Thyroid gland (tissue), 4 donors: ENCODE results near the gene GPLD1. TPM values are rescaled to one million over a fixed set of nuclear protein-coding genes. Genes with fewer than 3 reads are reported as not detected.

Experiments
- DNase-seq, 2 donors: peaks; one replicate each; pipeline ENCODE4 v3.0.0-alpha.2; 2019
- H3K27ac ChIP-seq, 3 donors: fragments of 200-600 bp; sonication (generic); 1 replicate in 2 of 3; 2 replicates in 1 of 3; pipeline ENCODE4 v1.5.1; 2016 to 2019; ENCODE audit warnings: mild to moderate bottlenecking in 1 of 3, moderate library complexity in 1 of 3
- H3K27me3 ChIP-seq: fragments of 200-600 bp; sonication (generic); one replicate; pipeline ENCODE4 v1.5.1; 2019
- H3K36me3 ChIP-seq, 2 donors: fragments of 200-600 bp; sonication (generic); one replicate each; pipeline ENCODE4 v1.5.1; 2016 to 2019
- H3K4me1 ChIP-seq, 2 donors: fragments of 200-600 bp; sonication (generic); one replicate each; pipeline ENCODE4 v1.5.1; 2017 to 2019
- H3K4me3 ChIP-seq, 3 donors: fragments of 200-600 bp; sonication (generic); replicated peaks in 1 of 3; 1 replicate in 2 of 3; 2 replicates in 1 of 3; pipeline ENCODE4 v1.5.1; 2016; ENCODE audit warnings: mild to moderate bottlenecking in 1 of 3
- H3K9me3 ChIP-seq: fragments of 200-600 bp; sonication (generic); one replicate; pipeline ENCODE4 v1.5.1; 2017
- CTCF ChIP-seq, 6 experiments: fragments of 200-600 bp in 3 of 6; fragments of 450-650 bp in 3 of 6; sonication (generic) in 3 of 6; IDR thresholded peaks; one replicate each; pipeline ENCODE4 v1.5.1; 2016 to 2019; ENCODE audit warnings: antibody characterized with exemption in 6 of 6, mild to moderate bottlenecking in 2 of 6, inconsistent platforms in 1 of 6, moderate library complexity in 1 of 6
- POLR2A ChIP-seq, 2 donors: fragments of 450-650 bp; IDR thresholded peaks; one replicate each; pipeline ENCODE4 v1.6.1; 2017; ENCODE audit warnings: antibody characterized with exemption in 2 of 2, mild to moderate bottlenecking in 2 of 2, moderate library complexity in 1 of 2
- WGBS, 2 donors: methylation state at CpG; one replicate each; pipeline ENCODE4 v1.1.5; 2017; 5-methylcytosine and 5-hydroxymethylcytosine counted together
- intact Hi-C: fragments of 100-400 bp; cut with DNase I; formaldehyde crosslinking; loops from one replicate; pipeline ENCODE4 v1.15.1; 2023
- total RNA-seq, 4 donors: library from RNA; depleted of rRNA; stranded (reverse); fragments of >200 nt; gene quantifications; one replicate each; pipeline ENCODE4 v1.2.3, GENCODE V29; 2016

Gene GPLD1
- total RNA-seq, 4 donors from 2014 or later = 5.1 to 15.2 (median 8.5) TPM

- Histone ChIP-seq H3K27me3 (no peaks in the 10 kb centered on the region), H3K27ac (no peak overlapping the region), H3K4me3 (no peak overlapping the region), H3K36me3 (no peaks in the 10 kb centered on the region), H3K4me1 (no peaks in the 10 kb centered on the region), H3K9me3 (no peaks in the 10 kb centered on the region)
- TF ChIP-seq CTCF (IDR thresholded peaks at IDR 0.05) = no peak
- TF ChIP-seq POLR2A (IDR thresholded peaks at IDR 0.05) = no peak
- 73 to 76% methylated on average over 4 of the region's 4 CpGs for WGBS, 2 donors
- no peak for DNase-seq
- intact Hi-C loops = no loop called here
These were observed 41.0 kb downstream of the GPLD1 start for GRCh38 chr6:24448396-24448795.

GRCh38 chr6:24446670-24447069 lies 42.7 kb downstream of the GPLD1 start:
- Histone ChIP-seq H3K36me3 (no peaks in the 10 kb centered on the region), H3K4me3 (no peak overlapping the region), H3K4me1 (no peaks in the 10 kb centered on the region), H3K27me3 (no peaks in the 10 kb centered on the region), H3K9me3 (no peaks in the 10 kb centered on the region), H3K27ac (no peak overlapping the region)
- WGBS, 2 donors = 89 to 92% methylated on average over 7 of the region's 7 CpGs
- intact Hi-C loops = no loop called here
- TF ChIP-seq POLR2A (IDR thresholded peaks at IDR 0.05) (no peak), CTCF (IDR thresholded peaks at IDR 0.05) (no peak)
- DNase-seq = no peak

- Histone ChIP-seq H3K4me3 (no peak overlapping the region), H3K4me1 (no peaks in the 10 kb centered on the region), H3K27ac (no peak overlapping the region), H3K9me3 (no peaks in the 10 kb centered on the region), H3K36me3 (no peaks in the 10 kb centered on the region), H3K27me3 (no peaks in the 10 kb centered on the region)
- WGBS, 2 donors = 60 to 90% methylated on average over 3 of the region's 4 CpGs
- intact Hi-C loops = no loop called here
- no peak for DNase-seq
- no peak for TF ChIP-seq CTCF (IDR thresholded peaks at IDR 0.05)
- TF ChIP-seq POLR2A (IDR thresholded peaks at IDR 0.05) = no peak
These were observed 43.7 kb downstream of the GPLD1 start for GRCh38 chr6:24445704-24446103.

- no peak overlapping the region for H3K27ac ChIP-seq
- H3K4me1 ChIP-seq = no peaks in the 10 kb centered on the region
- TF ChIP-seq POLR2A (IDR thresholded peaks at IDR 0.05) = no peak
- no peak for TF ChIP-seq CTCF (IDR thresholded peaks at IDR 0.05)
- no peak overlapping the region for H3K4me3 ChIP-seq
- 93 to 96% methylated on average over 4 of the region's 4 CpGs for WGBS, 2 donors
- H3K9me3 ChIP-seq = no peaks in the 10 kb centered on the region
- DNase-seq = no peak
- intact Hi-C loops = no loop called here
- H3K27me3 ChIP-seq = no peaks in the 10 kb centered on the region
- no peaks in the 10 kb centered on the region for H3K36me3 ChIP-seq
These were observed 44.8 kb downstream of the GPLD1 start for GRCh38 chr6:24444588-24444987.

GRCh38 chr6:24441599-24441904 lies 47.8 kb downstream of the GPLD1 start:
- no peaks in the 10 kb centered on the region for H3K27me3 ChIP-seq
- H3K4me1 ChIP-seq = no peaks in the 10 kb centered on the region
- no peak for DNase-seq
- no peak overlapping the region for H3K27ac ChIP-seq
- H3K36me3 ChIP-seq = no peaks in the 10 kb centered on the region
- intact Hi-C loops = no loop called here
- no peak for TF ChIP-seq CTCF (IDR thresholded peaks at IDR 0.05)
- no peak overlapping the region for H3K4me3 ChIP-seq
- 75 to 96% methylated on average over 3 of the region's 3 CpGs for WGBS, 2 donors
- H3K9me3 ChIP-seq = no peaks in the 10 kb centered on the region
